ENCODE results near the gene PRR5. TPM values are rescaled to one million over a fixed set of nuclear protein-coding genes. Genes with fewer than 3 reads are reported as not detected.

Gene PRR5
- total RNA-seq, 1 donor from 2014 or later, result 9.6 TPM

GRCh38 chr22:44665115-44665514 lies 36.9 kb upstream of the PRR5 start:
- peak; percentile 57 for DNase-seq

GRCh38 chr22:44666207-44666585 lies 35.8 kb upstream of the PRR5 start:
- H3K36me3 ChIP-seq, result no peaks in the 10 kb centered on the region
- intact Hi-C loops (cut with DNase I), result no loop called here
- H3K27ac ChIP-seq, result no peak overlapping the region
- ATAC-seq (no peak), DNase-seq (no peak)
- H3K27me3 ChIP-seq (ENCODE audit: low read depth), result peaks cover 22% of the 10 kb centered on the region
- H3K4me3 ChIP-seq, result no peak overlapping the region
- H3K9me3 ChIP-seq, result no peaks in the 10 kb centered on the region
- no peak for TF ChIP-seq CTCF (IDR thresholded peaks at IDR 0.05)
- peaks cover 38% of the 10 kb centered on the region for H3K4me1 ChIP-seq

More at GRCh38 chr22:44665115-44665514, 36.9 kb upstream of the PRR5 start:
- peak; percentile 1 to 17 for ATAC-seq
- H3K36me3 ChIP-seq, result no peaks in the 10 kb centered on the region
- no peaks in the 10 kb centered on the region for H3K9me3 ChIP-seq
- H3K4me1 ChIP-seq, result peaks cover 38% of the 10 kb centered on the region
- H3K27ac ChIP-seq, result no peak overlapping the region
- no peak overlapping the region for H3K4me3 ChIP-seq
- no peak for TF ChIP-seq CTCF (IDR thresholded peaks at IDR 0.05)
- intact Hi-C loops (cut with DNase I), result no loop called here
- H3K27me3 ChIP-seq (ENCODE audit: low read depth), result peaks cover 11% of the 10 kb centered on the region

- Histone ChIP-seq H3K27ac (peak overlapping the region; percentile 79), H3K36me3 (no peaks in the 10 kb centered on the region), H3K9me3 (no peaks in the 10 kb centered on the region), H3K4me1 (peaks cover 38% of the 10 kb centered on the region), H3K4me3 (no peak overlapping the region), H3K27me3 (ENCODE audit: low read depth) (peaks cover 23% of the 10 kb centered on the region)
- no peak for ATAC-seq
- intact Hi-C loops (cut with DNase I), result no loop called here
- DNase-seq, result peak; percentile 28
- TF ChIP-seq CTCF (IDR thresholded peaks at IDR 0.05), result no peak
Observed at GRCh38 chr22:44667276-44667675, 34.7 kb upstream of the PRR5 start.

GRCh38 chr22:44667829-44668189 lies 34.2 kb upstream of the PRR5 start:
- peak; percentile 46 for DNase-seq
- peak; percentile 15 to 30 for ATAC-seq
- peaks cover 23% of the 10 kb centered on the region for H3K27me3 ChIP-seq (ENCODE audit: low read depth)
- H3K27ac ChIP-seq, result peak overlapping the region; percentile 79
- peaks cover 38% of the 10 kb centered on the region for H3K4me1 ChIP-seq
- no peaks in the 10 kb centered on the region for H3K36me3 ChIP-seq
- no peak for TF ChIP-seq CTCF (IDR thresholded peaks at IDR 0.05)
- peak overlapping the region; percentile 48 for H3K4me3 ChIP-seq
- no peaks in the 10 kb centered on the region for H3K9me3 ChIP-seq
- intact Hi-C loops (cut with DNase I), result no loop called here

DNA sequence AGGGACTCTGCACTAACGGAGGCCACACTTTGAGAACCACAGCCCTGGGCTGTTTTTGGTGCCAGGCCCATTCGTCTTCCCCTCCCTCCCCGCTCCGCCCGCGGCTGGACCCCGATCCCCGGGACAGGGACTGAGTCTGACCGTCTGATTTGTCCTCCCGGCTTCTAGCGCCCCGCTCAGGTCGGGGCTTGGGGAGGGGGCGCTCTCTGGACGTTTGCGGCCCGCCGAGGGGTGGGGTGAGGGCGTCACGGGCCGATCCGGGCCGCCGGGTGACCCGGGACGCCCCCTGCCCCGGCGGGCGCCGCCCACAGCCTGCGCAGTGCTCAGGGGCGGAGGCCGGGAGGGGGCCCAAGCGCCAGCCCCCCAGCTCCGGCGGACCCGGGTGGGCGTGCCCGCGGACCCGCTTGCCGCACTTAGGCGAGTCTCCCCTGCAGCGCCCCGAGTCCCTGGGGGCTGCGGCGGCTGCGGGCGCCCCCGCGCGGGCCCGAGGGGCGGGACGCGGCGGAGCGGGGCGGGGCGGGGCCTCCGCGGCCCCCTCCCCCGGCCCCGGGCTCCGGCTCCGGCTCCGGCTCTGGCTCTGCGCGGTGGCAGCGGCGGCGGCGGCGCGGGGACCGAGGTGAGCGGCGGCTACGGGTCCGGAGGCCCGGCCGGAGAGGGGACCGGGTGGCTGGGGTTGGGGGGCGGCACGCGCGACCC lies 33.7 kb upstream of the PRR5 start:
- intact Hi-C loops (cut with DNase I), result no loop called here
- DNase-seq (peak; percentile 48), ATAC-seq (peak; percentile 38 to 43)
- Histone ChIP-seq H3K36me3 (no peaks in the 10 kb centered on the region), H3K27ac (peak overlapping the region; percentile 79), H3K4me3 (peak overlapping the region; percentile 51), H3K27me3 (ENCODE audit: low read depth) (peaks cover 26% of the 10 kb centered on the region), H3K9me3 (no peaks in the 10 kb centered on the region), H3K4me1 (peaks cover 38% of the 10 kb centered on the region)
- no peak for TF ChIP-seq CTCF (IDR thresholded peaks at IDR 0.05)

Data from lower lobe of right lung (tissue), 2 donors.